Thyroid gland (tissue), 4 donors: ENCODE results near the gene GMEB1.

ENCODE experiments used
- CTCF ChIP-seq, 6 experiments: fragments of 200-600 bp in 3 of 6; fragments of 450-650 bp in 3 of 6; sonication (generic) in 3 of 6; IDR thresholded peaks; one replicate each; pipeline ENCODE4 v1.5.1; 2016 to 2019; ENCODE audit warnings: antibody characterized with exemption in 6 of 6, mild to moderate bottlenecking in 2 of 6, inconsistent platforms in 1 of 6, moderate library complexity in 1 of 6
- POLR2A ChIP-seq, 2 donors: fragments of 450-650 bp; IDR thresholded peaks; one replicate each; pipeline ENCODE4 v1.6.1; 2017; ENCODE audit warnings: antibody characterized with exemption in 2 of 2, mild to moderate bottlenecking in 2 of 2, moderate library complexity in 1 of 2

- TF ChIP-seq CTCF (IDR thresholded peaks at IDR 0.05) (no peak), POLR2A (IDR thresholded peaks at IDR 0.05) (no peak)
Measured at GRCh38 chr1:28656335-28656734, 12.2 kb upstream of the GMEB1 start.
